Endometrial microvascular endothelial cells (primary cell): ENCODE measurements around the gene GLRB. TPM values are rescaled to one million over a fixed set of nuclear protein-coding genes. Genes with fewer than 3 reads are reported as not detected.

Experiments
- in situ Hi-C: cut with HindIII; loops from 2 replicates; pipeline ENCODE4 v1.10.0; 2017; ENCODE audit warnings: low sequenced_read_pairs, low pct_unique_long_range_greater_than_20kb; ENCODE audit errors: inconsistent ontology term
- total RNA-seq: library from RNA; depleted of rRNA; stranded (reverse); fragments of >200 nt; gene quantifications from one replicate; pipeline ENCODE4 v1.2.3, GENCODE V29; 2015; ENCODE audit errors: inconsistent ontology term

GLRB gene
- total RNA-seq, 1 donor from 2014 or later = 4.0 TPM

DNA sequence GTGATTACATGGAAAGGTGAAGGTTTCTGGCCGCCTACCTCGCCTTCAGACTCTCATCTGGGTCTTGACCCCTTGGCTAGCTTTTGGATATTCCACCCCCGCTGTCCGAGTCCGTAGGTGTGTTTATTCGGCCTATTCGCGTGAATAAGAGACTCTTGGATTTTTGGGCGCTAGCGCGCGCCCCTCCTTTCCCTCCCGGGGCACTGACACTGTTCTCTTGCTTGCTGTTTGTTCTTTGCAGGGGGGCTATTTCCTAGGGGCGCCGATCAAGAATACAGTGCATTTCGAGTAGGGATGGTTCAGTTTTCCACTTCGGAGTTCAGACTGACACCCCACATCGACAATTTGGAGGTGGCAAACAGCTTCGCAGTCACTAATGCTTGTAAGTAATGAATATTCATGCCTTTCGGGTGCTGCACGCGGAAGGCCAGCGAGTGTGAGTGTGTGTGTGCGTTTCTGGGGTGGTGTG lies 145.5 kb downstream of the GLRB start:
- in situ Hi-C loops = no loop called here

Other genes with a start within 250 kb of the GLRB start
- gene PDGFC, start 104.4 kb upstream of the GLRB start, total RNA-seq = 23.4 TPM
- gene GRIA2, start 144.6 kb downstream of the GLRB start, total RNA-seq = not detected